GM03348 (cell line): Measurements from ENCODE around the gene CHIC2.

Experiments used
- DNase-seq: peaks from one replicate; pipeline ENCODE4 v3.0.0; 2012; ENCODE audit warnings: low spot score

Gene CHIC2

DNA sequence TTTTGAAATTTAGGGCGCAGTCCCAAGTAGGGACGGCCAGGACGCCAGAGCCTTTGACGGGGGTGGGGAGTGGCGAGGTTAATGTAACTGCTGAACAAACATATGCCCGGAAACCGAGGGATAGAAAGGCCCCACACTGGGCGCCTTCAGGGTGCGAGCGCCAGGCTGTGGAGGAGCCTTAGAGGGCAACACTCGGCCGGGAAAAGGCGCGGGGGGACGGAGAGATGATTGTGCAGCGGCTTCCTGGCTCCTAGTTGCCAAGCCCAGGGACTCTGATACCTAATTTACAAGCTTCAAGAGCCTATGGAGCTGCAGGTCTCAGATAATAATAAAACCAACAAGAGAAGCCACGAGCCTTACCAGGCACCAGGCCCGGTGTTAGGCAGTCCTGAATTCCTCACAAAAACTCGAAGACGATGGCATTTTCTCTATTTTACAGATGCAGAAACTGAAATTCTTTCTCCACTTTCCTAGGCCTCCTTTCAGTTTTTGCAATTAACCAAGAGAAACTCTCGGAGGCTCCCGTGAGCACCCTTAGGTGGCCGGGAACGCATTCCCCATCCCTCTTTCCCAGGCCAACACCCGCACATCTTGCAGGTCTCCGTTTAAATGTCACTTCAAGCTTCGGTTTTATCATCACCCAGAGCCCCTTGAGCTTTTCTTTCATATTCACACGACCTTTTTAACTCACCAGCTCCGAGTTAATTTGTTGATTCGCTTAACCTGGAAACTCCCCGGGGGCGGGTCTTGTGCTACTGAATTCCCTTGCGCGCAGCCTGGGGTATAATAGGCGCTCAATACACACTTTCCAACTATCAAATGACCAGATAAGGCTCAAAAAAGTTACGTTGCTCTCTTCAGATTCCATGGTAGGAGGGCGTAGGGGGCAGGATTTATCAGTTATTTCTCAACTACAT, 29.2 kb upstream of the CHIC2 start:
- no peak for DNase-seq

DNA sequence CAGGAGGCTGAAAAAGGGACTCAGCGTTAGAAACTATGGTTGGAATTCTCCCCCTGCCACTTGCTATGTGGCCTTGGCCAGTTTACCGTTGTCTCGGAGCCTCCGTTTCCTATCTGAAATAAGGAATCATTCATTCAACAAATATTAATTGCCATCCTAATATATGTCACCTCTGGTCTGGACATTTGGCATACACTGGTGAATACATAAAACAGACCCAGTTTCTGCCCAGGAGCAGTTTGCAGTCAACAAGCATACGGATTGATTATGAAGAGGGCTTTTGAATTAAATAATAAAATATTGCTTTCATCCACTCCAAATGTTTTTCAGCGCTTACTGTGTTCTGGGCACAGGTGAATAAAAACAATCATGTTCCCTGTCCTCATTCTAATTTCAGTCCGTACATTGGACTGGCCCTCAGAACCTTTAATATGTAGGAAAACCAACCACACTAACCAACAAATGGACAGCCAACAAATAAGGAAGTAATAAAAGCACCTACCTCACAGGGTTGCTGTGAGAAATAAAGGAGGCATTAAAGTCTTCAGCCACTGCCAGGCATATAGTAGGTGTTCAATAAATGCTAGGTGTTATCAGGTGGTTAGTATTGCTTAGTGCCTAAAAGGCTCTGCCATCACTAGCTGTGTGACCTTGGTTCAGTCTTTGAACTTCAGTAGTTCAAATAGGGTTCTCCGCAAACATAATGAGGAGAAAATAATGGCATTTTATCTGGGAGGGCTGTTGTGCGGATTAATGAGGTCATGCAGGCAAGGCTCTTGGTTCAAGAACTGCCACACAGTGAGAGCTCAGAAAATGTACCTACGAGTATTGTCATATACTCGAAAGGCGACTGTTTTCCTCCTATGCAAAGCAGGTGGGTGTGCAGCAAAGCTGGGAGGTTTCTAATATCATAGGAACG, 28.3 kb upstream of the CHIC2 start:
- DNase-seq: no peak

- peak; percentile 95 for DNase-seq
Observed at GRCh38 chr4:54091637-54092404, 27.4 kb upstream of the CHIC2 start.

- DNase-seq: peak; percentile 75
Observed at GRCh38 chr4:54090804-54091623, 26.6 kb upstream of the CHIC2 start.

- no peak for DNase-seq
Observed at GRCh38 chr4:54090404-54090803, 26.0 kb upstream of the CHIC2 start.

- no peak for DNase-seq
Observed at GRCh38 chr4:54089875-54090274, 25.5 kb upstream of the CHIC2 start.

GRCh38 chr4:54085284-54085683, 20.9 kb upstream of the CHIC2 start:
- DNase-seq: peak; percentile 79

GRCh38 chr4:54082168-54082567, 17.8 kb upstream of the CHIC2 start:
- DNase-seq: peak; percentile 84

DNA sequence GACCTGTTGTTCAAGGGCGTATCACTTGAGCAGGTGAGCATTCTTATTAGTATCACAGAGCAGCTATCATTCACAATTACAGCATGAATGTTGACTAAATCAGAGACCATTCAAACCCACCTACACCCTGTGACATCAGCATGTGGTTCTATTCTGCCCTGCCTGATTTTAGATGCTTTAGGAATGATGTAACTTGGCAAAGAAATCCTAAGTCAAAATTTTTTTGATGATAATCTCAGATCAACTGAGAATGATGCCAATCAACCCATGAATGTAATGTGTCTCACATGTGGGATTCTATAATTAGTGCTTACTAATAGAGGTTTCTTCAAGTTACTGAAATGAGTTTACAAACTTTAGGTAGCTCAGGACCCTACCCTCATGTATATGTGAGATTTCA, 13.4 kb upstream of the CHIC2 start:
- DNase-seq: no peak

DNA sequence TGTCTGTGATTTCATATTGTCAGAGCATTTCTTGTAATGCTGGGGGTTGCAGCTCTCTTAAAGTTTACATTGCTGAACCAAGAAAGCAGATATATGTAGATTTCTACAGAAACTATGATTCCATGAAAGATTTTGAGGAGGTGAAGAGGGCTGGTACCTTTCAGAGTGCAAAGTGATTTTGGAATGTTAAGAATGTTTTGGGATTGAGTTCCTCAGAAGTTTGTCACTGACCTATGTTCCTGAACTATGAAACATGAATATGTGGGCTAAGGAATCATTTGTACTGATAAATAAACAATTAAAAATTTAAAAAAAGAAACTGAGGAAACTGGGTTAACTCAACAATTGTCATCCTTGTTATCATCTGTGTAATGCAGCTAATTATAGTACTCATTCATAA, 12.3 kb upstream of the CHIC2 start:
- no peak for DNase-seq

GRCh38 chr4:54074381-54074780, 10.0 kb upstream of the CHIC2 start:
- no peak for DNase-seq

GRCh38 chr4:54073271-54073880, 9.0 kb upstream of the CHIC2 start:
- DNase-seq: peak; percentile 35

DNA sequence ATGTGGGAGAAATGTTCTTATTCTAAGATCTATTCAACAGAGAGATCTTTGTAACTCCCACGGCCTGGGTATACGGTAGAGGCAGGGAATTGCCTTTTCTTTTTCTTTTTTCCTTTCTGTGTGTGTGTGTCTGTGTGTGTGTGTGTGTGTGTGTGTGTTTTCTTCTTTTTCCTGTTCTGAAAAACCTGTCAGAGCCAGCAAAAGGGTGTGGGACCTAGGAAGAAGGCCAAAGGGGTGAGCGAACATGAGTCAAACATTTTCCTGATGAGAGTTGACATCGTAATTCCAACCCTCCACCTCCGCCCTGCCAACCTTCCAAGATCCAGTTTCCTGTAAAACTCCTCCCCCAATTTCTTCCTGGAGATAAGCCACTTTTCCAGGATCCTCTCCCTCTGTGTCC, 2.8 kb upstream of the CHIC2 start:
- peak; percentile 52 for DNase-seq

DNA sequence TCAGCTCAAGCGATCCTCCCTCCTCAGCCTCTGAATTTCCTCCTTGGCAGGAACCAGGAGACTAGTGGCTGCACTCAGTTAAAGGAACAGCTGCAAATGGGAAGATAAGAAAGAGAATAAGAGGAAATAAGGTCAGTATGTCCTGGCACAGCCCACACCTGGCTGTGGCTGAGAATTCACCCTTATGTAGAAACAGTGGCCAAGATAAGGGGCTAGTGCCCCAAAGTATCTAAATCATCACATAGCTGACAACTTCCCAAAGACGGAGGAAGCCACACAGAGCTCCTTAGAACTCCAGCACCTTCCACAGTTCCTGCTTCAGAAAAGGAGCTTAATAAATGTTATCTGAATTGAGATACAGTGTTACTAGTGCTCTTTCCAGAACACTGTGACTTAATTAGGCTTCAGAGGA, 2.3 kb upstream of the CHIC2 start:
- DNase-seq: no peak

DNA sequence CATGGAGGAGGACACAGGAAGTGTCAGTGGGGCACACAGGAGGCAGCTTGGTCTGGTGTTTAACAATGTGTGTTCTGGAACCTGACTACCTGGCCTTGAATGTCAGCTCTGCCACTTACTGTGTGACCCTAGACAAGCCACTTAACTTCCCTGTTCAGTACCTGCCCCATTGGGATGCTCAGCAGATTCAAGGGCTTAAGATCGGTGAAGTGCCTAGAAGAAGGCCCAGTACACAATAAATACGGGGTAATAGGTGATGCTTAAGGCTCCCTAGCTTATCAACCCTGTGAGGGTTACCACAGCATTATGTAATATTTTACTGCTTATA, 1.6 kb upstream of the CHIC2 start:
- DNase-seq: no peak

DNA sequence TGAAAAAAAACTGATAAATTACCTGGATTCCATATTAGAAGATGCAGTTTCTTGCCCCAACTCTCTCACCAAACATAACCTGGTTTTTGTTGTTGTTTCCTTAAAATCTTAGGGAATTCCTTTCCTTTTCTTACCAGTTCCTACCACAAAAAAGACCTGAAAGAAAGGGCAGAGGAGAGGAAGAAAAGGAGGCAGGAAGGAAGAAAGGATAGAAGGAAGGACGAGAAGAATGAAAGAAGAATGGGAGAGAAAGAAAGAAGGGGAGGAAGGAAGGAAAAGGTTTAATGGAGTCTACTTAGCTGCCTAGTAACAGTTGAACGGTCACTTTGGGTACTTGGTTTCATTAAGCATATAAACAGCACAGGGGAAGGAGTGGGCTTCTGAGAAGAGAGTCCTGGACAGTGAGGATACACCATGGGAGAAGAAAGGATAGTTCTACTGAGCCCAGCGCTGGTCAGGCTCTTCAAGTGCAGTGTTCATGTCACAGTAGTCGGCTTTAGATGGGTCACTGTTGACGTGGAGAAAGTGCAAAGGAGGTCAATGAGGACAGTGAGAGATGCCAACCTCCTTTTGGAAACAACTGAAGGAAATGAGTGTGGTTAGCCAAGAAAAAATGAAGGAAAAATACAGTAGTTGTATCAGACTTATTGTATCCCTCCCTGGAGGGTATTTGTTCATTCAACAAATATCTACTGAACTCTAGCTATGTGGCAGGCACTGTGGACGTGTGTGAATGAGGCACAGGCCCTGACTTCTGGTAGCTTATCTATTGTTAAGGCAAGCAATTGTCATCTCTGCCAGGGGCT, 1.1 kb upstream of the CHIC2 start:
- DNase-seq: peak; percentile 7

GRCh38 chr4:54063737-54064316, 578 bp downstream of the CHIC2 start:
- DNase-seq: peak; percentile 36

GRCh38 chr4:54063229-54063628, 1.2 kb downstream of the CHIC2 start:
- DNase-seq: peak; percentile 50

DNA sequence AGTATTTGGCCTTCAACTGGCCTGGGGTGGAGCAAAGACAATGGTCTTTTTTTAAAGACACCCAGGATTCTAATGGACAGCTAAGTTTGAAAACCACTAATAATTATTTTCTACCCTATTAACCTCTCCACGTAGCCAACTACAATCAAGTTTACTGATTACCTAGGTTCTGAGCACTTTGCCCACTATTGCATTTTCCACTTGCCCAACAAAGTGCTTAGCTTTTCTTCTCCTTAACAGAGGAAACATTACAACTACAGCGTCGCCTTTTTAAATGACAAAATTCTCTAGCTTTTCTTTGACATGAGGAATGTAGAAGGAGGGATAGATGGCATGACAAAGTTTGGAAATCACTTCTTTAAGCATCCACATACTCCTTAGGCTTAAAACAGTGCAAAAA, 2.0 kb downstream of the CHIC2 start:
- DNase-seq: no peak

GRCh38 chr4:54061873-54062272, 2.5 kb downstream of the CHIC2 start:
- no peak for DNase-seq
